DLD1 (cell line): ENCODE data around the gene MIB2.

Experiments
- in situ Hi-C: cut with HindIII; loops from 2 replicates; pipeline ENCODE4 v1.10.0; 2017; ENCODE audit warnings: low sequenced_read_pairs

Gene MIB2

DNA sequence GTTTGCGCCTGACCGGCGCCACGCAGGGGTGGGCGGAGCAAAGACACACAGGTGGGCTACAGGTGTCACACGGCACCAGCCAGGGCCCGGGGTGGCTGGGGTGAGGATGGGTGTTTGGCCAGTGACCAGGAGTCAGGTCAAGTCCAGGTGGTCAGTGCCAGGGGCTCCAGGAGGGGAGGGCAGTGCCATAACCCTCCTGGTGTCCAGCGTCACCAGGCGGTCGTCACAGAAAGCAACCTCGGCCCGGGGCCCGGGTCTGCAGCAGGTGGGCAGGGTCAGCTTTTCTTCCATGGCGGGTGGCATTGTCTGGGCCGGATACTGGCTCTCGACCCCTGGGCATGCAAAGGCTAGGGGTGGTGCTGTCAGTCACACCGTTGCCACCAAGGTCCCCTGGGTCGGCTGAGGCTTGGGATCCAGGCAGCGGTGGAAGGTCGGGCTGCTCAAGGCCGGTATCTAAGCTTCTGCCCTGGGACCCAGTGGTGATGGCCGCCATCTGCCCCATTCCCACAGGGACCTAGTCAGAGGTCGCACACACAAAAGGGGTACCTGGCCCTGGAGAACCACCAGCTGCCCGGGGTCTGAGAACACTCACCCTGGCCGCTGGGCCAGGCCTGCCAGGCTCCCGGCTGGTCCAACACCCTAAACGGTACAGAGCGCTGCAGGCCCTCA lies 17.1 kb upstream of the MIB2 start:
- in situ Hi-C loops, result no loop called here

DNA sequence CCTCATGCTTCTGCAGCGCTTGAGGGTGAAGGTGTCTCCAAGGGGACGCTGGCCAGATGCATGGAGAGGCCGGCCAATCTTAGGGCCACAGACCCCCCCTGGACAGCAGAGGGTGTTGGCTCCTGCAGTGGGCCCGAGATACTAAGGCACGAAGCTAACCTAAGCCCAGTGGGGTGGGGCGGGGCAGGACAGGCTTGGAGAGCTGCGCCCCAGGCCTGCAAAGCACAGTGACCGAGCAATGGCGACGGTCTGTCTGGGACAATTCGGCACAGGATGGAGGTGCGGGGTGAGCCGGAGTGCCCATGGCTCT lies 16.6 kb upstream of the MIB2 start:
- in situ Hi-C loops, result no loop called here

GRCh38 chr1:1599030-1599934 lies 16.0 kb upstream of the MIB2 start:
- in situ Hi-C loops, result no loop called here

DNA sequence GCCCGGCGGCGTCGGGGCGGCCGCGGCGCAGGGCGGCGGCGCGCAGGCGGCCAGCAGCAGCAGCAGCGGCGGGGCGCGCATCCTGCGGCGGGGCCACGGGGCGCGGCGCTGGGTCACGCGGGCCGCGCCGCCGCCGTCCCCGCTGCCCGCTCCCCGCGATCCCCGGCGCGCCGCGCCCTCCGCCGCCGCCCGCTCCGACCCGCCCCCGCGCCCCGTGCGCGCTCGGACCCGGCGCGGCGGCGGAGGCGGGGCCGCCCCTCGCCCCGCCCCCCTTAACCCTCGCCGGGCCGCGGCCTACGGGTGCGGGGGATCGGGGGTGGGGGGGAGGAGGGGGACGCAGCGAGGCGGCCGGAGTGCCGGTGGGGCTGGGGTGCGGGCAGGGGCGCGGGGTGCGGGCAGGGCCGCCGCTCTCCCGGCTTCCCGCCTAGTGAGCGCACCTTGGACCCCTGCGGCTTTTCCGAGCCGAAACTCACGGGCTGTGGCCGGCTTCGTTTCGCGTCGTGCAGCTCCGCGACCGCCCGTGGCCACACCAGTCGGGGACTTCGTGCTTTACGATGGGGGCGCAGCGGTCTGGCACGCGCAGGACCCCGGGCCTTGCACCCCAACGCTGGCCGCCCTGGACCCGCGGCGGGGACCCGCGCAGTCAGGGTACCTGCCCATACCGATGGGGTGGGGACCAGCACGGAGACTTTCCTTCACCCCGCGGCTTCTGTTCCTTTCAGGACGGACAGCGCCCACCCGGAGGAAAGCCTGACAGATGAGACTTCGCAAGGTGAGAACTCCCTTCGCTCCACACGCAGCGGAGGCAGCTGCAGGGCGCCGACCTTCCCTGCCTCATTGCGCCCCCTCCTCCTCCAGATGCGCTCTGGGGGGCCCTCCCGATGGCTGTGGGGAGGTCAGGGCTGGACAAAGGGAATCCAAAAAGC lies 15.1 kb upstream of the MIB2 start, which contains the start of gene FNDC10:
FNDC10 (minus strand) TSS at position 201 of the 926 bp plus-strand sequence; CDS start at position 81, 120 bp downstream.
- in situ Hi-C loops, result no loop called here

- in situ Hi-C loops, result no loop called here
Measured at GRCh38 chr1:1600861-1601563, 14.3 kb upstream of the MIB2 start.

- in situ Hi-C loops, result no loop called here
Measured at GRCh38 chr1:1601564-1602303, 13.6 kb upstream of the MIB2 start.

- in situ Hi-C loops, result no loop called here
Measured at GRCh38 chr1:1602304-1602967, 12.9 kb upstream of the MIB2 start.

DNA sequence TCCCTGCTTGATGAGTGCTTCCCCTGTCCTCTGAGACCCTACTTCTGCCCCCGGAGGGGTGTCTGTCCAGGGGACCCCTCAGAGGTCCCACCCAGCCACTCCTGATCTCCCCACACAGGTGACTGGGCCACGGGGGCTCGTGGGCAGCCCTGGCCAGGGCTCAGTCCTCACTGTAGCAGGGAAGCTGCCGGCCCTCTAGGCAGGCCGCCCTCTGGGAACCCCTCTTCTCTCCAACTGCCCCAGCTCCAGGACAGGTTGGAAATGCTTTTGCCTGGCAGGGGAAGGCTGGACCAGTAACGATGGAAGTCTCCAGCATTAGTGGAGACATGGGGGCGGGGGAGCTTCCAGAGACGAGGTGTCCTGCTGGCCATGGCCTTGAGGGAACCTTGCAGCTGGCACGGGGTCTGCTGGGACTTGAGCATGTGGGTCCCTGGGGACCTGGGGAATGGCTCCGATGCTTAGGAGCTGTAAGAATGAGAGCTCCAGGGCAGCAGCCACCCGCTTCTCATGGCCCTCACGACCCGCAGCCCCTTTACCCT lies 12.3 kb upstream of the MIB2 start:
- in situ Hi-C loops, result no loop called here

DNA sequence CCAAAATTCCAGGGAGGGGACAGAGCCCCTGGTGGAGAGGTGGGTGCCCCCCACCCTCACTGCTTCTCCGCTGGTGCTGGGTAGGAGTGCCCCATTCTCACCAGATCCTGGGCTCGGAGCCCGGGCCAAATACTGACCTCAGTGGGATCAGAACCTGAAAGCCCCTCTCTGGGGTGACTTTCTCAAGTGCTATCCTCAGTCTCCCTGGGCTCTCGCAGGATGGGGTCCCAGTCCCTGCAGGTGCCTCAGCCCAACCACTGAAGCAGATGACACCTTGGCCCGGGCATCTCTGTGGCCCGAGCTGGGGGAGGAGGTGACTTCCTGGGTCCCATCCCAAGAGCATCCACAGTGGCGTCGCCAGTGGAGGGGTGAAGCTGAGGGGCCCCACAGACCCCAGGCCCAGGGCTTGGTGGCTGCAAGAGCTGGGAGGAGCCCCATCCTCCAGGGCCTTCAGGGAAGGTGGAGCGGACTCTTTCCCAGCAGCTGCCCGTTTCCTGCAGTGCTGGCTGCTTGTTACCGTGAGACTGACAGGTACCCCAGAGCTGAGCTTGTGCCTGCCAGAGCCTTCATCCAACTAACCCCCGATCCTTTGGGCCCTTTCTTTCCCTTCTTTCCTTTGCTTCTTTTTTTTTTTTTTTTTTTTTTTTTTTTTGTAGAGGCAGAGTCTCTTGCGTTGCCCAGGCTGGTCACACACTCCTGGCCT lies 11.5 kb upstream of the MIB2 start:
- in situ Hi-C loops, result no loop called here

- in situ Hi-C loops, result no loop called here
Measured at GRCh38 chr1:1604374-1605033, 10.8 kb upstream of the MIB2 start.

GRCh38 chr1:1605034-1605591 lies 10.2 kb upstream of the MIB2 start:
- in situ Hi-C loops, result no loop called here

DNA sequence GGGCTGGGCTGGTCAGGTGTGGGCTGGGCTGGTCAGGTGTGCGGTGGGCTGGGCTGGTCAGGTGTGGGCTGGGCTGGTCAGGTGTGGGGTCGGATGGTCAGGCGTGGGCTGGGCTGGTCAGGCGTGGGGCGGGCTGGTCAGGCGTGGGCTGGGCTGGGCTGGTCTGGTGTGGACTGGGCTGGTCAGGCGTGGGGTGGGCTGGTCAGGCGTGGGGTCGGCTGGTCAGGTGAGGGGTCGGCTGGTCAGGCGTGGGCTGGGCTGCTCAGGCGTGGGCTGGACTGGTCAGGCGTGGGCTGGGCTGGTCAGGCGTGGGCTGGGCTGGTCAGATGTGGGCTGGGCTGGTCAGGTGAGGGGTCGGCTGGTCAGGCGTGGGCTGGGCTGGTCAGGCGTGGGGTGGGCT lies 9.6 kb upstream of the MIB2 start:
- in situ Hi-C loops, result no loop called here

DNA sequence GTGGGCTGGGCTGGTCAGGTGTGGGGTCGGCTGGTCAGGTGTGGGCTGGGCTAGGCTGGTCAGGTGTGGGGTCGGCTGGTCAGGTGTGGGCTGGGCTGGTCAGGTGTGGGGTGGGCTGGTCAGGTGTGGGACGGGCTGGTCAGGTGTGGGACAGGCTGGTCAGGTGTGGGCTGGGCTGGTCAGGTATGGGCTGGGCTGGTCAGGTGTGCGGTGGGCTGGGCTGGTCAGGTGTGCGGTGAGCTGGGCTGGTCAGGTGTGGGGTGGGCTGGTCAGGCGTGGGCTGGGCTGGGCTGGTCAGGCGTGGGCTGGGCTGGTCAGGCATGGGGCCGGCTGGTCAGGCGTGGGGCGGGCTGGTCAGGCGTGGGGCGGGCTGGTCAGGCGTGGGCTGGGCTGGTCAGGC lies 9.1 kb upstream of the MIB2 start:
- in situ Hi-C loops, result no loop called here

DNA sequence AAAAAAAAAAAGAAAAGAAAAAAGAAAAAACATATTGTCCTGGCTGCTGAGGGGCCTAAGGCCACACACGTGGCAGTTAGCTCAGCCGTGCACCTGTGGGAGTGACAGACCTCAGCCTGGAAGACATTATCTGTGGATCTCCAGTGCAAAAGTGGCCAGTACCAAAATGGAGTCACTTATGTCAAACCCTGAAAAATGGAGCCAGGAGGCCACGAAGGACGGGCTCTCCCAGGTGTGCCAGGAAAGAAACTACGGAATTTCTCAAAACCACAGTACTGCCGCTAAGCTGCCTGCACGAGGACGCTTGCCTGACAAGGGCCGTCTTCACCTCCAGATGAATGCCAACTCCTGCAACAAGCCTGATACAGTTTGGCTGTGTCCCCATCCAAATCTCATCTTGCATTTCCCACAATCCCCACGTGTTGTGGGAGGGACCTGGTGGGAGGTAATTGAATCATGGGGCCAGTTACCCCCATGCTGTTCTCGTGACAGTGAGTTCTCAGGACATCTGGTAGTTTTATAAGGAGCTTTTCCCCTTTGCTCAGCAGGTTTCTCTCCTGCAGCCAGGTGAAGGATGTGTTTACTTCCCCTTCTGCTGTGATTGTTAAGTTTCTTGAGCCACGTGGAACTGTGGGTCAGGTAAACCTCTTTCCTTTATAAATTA lies 5.3 kb upstream of the MIB2 start:
- in situ Hi-C loops, result no loop called here

DNA sequence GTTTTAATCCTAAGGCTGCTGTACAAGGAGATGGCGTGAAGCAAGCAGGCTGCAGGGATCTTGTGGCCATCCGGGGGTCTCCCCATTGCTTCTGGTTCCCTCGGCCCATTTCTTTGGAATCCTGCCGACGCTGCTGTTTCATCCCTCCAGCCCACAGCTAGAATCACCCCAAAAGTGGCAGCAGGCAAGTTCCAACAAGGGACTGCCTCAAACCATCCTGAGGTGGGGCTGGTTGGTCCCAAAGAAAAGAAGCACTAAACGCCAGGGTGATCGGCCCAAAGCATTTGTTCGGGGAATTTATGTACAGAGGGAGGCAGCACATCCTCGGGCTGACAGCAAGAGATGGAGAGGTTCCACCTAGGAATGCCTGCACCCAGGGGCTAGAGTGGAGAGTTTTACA lies 4.5 kb upstream of the MIB2 start:
- in situ Hi-C loops, result no loop called here

DNA sequence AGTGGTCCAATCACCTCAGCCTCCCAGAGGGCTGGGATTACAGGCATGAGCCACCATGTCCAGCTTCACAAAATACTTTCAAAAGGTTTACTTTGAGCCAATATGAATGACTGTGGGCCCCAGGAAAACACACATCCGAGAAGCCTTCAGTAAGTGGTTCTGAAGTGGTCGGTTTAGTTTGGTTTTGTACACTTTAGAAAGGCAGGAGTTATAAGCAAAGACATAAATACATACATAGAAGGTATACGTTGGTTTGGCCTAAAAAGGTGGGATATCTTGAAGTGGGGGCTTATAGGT lies 3.2 kb upstream of the MIB2 start:
- in situ Hi-C loops, result no loop called here

- in situ Hi-C loops, result no loop called here
Measured at GRCh38 chr1:1613509-1614082, 1.7 kb upstream of the MIB2 start.
